Esophagus muscularis mucosa (tissue), 4 donors: ENCODE data around the gene RBM20.

ENCODE experiments used
- EP300 ChIP-seq: sonication (generic); formaldehyde crosslinking; IDR thresholded peaks from one replicate; pipeline ENCODE4 v1.6.1; 2017; ENCODE audit warnings: antibody characterized with exemption
- POLR2A ChIP-seq: fragments of 450-650 bp; IDR thresholded peaks from one replicate; pipeline ENCODE4 v1.6.1; 2017; ENCODE audit warnings: antibody characterized with exemption, moderate library complexity, mild to moderate bottlenecking, low read depth
- POLR2AphosphoS5 ChIP-seq, 2 donors: sonication (generic); formaldehyde crosslinking; IDR thresholded peaks; one replicate each; pipeline ENCODE4 v1.6.1; 2017; ENCODE audit warnings: antibody characterized with exemption in 2 of 2
- TF ChIP-seq, protein P1 (sequence below), 3 experiments: fragments of 200-600 bp in 2 of 3; fragments of 450-650 bp in 1 of 3; sonication (generic) in 2 of 3; IDR thresholded peaks; one replicate each; pipeline ENCODE4 v1.5.1; 2017 to 2019; ENCODE audit warnings: antibody characterized with exemption in 3 of 3, mild to moderate bottlenecking in 2 of 3, moderate library complexity in 1 of 3

DNA sequence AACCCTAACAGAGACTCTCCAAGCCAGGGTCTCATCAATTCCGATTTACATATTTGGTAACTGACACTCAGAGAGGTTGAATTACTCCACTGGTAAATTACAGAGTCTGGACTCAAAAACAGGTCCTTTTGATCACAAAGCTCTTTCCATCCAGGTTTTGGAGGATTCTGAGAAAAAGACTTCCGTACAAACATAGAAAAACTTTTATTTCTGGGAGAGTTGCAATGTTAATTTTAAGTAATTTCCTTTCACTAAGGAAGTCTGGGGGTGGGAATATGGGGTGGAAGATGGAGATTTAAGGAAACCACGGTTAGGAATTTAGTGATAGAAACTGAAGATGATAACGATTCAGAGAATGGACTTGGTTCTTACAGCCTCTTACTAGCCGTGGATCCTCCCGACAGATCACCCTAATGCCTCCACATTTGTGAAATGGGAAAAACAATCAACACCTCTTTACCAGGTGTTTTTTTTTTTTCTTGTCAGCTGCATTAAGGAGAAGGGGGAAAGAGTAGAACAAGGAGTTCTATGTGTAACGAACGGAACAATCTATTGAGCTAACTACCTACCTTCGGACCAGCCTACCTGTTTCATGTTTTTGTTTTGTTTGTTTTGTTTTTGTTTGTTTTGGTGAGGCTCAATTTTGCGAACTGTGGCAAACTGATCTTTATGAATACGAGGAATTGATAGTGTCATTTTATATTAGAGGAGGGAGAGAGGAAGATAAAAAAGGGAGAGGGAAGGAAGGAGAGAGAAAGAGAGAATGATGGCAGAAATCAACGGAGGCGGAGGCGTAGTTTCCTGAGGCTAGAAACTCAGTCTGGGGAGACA, 1.7 kb upstream of the RBM20 start:
- TF ChIP-seq POLR2A (no peak), POLR2AphosphoS5 (IDR thresholded peaks at IDR 0.05) (no peak), EP300 (no peak)
- TF ChIP-seq, protein P1, sequence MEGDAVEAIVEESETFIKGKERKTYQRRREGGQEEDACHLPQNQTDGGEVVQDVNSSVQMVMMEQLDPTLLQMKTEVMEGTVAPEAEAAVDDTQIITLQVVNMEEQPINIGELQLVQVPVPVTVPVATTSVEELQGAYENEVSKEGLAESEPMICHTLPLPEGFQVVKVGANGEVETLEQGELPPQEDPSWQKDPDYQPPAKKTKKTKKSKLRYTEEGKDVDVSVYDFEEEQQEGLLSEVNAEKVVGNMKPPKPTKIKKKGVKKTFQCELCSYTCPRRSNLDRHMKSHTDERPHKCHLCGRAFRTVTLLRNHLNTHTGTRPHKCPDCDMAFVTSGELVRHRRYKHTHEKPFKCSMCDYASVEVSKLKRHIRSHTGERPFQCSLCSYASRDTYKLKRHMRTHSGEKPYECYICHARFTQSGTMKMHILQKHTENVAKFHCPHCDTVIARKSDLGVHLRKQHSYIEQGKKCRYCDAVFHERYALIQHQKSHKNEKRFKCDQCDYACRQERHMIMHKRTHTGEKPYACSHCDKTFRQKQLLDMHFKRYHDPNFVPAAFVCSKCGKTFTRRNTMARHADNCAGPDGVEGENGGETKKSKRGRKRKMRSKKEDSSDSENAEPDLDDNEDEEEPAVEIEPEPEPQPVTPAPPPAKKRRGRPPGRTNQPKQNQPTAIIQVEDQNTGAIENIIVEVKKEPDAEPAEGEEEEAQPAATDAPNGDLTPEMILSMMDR (IDR thresholded peaks at IDR 0.05) = no peak
